Hypothalamus (tissue), 51 donors: ENCODE data around the gene GUCY1B1.

ENCODE experiments used
- DNase-seq, 51 donors: peaks; one replicate each; lab custom pipeline; 2025; lab: John Stamatoyannopoulos, UW

GUCY1B1 gene

GRCh38 chr4:155854582-155855226, 95.9 kb downstream of the GUCY1B1 start:
- no peak for DNase-seq

GRCh38 chr4:155855897-155856296, 97.1 kb downstream of the GUCY1B1 start:
- no peak for DNase-seq
